Pancreas (tissue), 10 donors: ENCODE data around the gene SLC12A8. TPM values are rescaled to one million over a fixed set of nuclear protein-coding genes. Genes with fewer than 3 reads are reported as not detected.

Experiments used
- ATAC-seq, 4 donors: fragments of 200-7000 bp; cut with Tn5 transposase; one replicate each; pipeline versions ENCODE4 v1.8.0 to v1.9.1; 2020; ENCODE audit warnings: mild to moderate bottlenecking in 4 of 4, moderate library complexity in 4 of 4
- DNase-seq, 6 donors: peaks; one replicate each; pipeline ENCODE4 v3.0.0-alpha.2; 2020
- FAIRE-seq: peaks from 2 replicates; lab custom pipeline; 2012; peaks lifted over from hg19 to GRCh38; lab: Jason Lieb, UNC
- H3K27ac ChIP-seq, 4 donors: fragments of 200-600 bp; sonication (generic); 1 replicate in 3 of 4; 2 replicates in 1 of 4; pipeline versions ENCODE4 v1.5.0 to v1.8.0; 2020
- H3K27me3 ChIP-seq, 4 donors: fragments of 200-600 bp; one replicate each; pipeline ENCODE4 v1.8.0; 2021
- H3K36me3 ChIP-seq, 3 donors: fragments of 200-600 bp; sonication (generic) in 1 of 3; one replicate each; pipeline versions ENCODE4 v1.5.0 to v1.8.0; 2020 to 2021
- H3K4me1 ChIP-seq, 3 donors: fragments of 200-600 bp; one replicate each; pipeline ENCODE4 v1.8.0; 2021
- H3K4me3 ChIP-seq, 4 donors: fragments of 200-600 bp; sonication (generic) in 2 of 4; one replicate each; pipeline versions ENCODE4 v1.5.0 to v1.8.0; 2020 to 2021
- H3K9me3 ChIP-seq, 4 donors: fragments of 200-600 bp; one replicate each; pipeline ENCODE4 v1.8.0; 2021
- WGBS, 2 donors: extraction: QIAGEN DNeasy Blood & Tissue Kit; methylation state at CpG; one replicate each; pipeline ENCODE4 v1.1.7; 2013; 5-methylcytosine and 5-hydroxymethylcytosine counted together
- intact Hi-C, 3 donors: fragments of 100-400 bp; cut with DNase I; formaldehyde crosslinking; loops; one replicate each; pipeline versions ENCODE4 v1.11.1 to v1.14.2; 2022
- polyA plus RNA-seq, 2 donors: library from polyadenylated mRNA; stranded (reverse); fragments of 200-250 nt; gene quantifications; one replicate each; pipeline ENCODE4 v1.2.3, GENCODE V29; 2013
- total RNA-seq, 6 donors: library from RNA; stranded (reverse); fragmentation: NEBNext Ultra II Directional in 4 of 6; extraction: Animal tissue kit (Norgen Biotek cat#: 25700) in 4 of 6; gene quantifications; one replicate each; pipeline versions ENCODE4 v1.2.1 to v1.2.4, GENCODE V29; 2021 to 2023
- TF ChIP-seq, protein P1 (sequence below), 4 donors: fragments of 200-600 bp; sonication (generic) in 3 of 4; IDR thresholded peaks; one replicate each; pipeline versions ENCODE4 v1.5.0 to v1.8.0; 2021; ENCODE audit warnings: antibody characterized with exemption in 4 of 4
- donor health status: healthy with polysubstance abuse.
- donor health status: DM: no; HTN: no; CAD: no; lungs with moderate emphysema.
- donor health status: DM: no; HTN: no; CAD: no.
- donor health status: control.
- donor health status: control.
- donor health status: Bipolar disorder and iron deficiency.
- donor health status: DM: yes; HTN: yes; CAD: no.
- donor health status: DM: no; HTN: no; CAD: no.
- donor health status: DM: no; HTN: no; CAD: no.
- donor health status: DM: yes; HTN: yes; CAD: no.

The SLC12A8 gene
- total and polyA plus RNA-seq, 8 donors = 6.6 to 16.2 (median 12.5) TPM

DNA sequence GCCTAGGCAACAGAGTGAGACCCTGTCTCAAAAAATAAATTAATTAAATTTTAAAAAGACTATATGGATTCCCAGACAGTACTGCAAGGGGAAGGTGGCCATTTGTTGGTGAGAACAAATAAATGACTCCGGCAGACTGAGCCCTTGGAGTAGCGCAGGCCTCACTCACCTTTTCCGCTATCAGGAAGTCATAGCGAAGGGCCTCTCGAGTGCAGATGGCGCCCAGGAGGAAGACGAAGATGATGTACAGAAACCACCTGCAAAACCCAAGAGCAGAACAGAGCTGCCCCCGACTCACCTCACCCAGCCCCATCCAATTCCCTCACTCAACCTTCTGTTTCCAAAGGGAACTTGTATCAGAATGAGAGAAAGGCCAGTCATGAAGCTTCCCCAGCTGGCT is 93.9 kb downstream of the SLC12A8 start:
- Histone ChIP-seq H3K9me3 (no peaks in the 10 kb centered on the region), H3K27ac (no peak overlapping the region), H3K4me1 (peaks cover 0 to 8% (median 3%) of the 10 kb centered on the region in 3 donors), H3K36me3 (no peaks in the 10 kb centered on the region), H3K27me3 (no peaks in the 10 kb centered on the region), H3K4me3 (no peak overlapping the region)
- TF ChIP-seq, protein P1, sequence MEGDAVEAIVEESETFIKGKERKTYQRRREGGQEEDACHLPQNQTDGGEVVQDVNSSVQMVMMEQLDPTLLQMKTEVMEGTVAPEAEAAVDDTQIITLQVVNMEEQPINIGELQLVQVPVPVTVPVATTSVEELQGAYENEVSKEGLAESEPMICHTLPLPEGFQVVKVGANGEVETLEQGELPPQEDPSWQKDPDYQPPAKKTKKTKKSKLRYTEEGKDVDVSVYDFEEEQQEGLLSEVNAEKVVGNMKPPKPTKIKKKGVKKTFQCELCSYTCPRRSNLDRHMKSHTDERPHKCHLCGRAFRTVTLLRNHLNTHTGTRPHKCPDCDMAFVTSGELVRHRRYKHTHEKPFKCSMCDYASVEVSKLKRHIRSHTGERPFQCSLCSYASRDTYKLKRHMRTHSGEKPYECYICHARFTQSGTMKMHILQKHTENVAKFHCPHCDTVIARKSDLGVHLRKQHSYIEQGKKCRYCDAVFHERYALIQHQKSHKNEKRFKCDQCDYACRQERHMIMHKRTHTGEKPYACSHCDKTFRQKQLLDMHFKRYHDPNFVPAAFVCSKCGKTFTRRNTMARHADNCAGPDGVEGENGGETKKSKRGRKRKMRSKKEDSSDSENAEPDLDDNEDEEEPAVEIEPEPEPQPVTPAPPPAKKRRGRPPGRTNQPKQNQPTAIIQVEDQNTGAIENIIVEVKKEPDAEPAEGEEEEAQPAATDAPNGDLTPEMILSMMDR (IDR thresholded peaks at IDR 0.05) = no peak
- ATAC-seq (no peak), FAIRE-seq (no peak), DNase-seq (no peak)
- 98% methylated on average over 8 of the region's 8 CpGs for WGBS, 2 donors
- intact Hi-C loops = no loop called here

DNA sequence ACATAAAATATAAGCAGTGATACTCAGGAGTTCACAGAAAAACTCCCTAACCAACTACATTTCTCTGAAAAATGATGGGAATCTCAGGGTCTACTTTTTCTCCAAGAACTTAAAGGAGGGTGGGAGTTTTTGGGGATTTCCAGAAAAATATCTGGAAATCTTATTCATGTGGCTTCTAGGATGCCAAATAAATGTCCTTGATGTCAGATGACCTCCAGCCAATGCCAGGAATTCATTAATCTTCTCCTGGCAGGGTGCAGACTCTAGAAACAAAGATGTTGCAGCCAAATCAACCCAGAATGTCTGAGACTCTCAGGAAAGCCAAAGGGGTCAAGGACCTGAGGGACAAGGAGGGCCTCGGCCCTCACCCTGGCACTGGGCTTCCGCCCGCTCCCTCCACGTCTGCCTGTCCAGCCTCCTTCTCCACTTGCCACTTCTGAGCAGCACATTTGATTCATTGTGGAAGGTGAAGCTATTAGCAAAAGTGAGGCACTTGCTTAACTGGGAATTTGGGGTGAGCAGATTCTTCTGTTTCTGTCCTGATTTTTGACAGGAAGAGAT is 94.8 kb downstream of the SLC12A8 start:
- H3K27me3 ChIP-seq = no peaks in the 10 kb centered on the region

DNA sequence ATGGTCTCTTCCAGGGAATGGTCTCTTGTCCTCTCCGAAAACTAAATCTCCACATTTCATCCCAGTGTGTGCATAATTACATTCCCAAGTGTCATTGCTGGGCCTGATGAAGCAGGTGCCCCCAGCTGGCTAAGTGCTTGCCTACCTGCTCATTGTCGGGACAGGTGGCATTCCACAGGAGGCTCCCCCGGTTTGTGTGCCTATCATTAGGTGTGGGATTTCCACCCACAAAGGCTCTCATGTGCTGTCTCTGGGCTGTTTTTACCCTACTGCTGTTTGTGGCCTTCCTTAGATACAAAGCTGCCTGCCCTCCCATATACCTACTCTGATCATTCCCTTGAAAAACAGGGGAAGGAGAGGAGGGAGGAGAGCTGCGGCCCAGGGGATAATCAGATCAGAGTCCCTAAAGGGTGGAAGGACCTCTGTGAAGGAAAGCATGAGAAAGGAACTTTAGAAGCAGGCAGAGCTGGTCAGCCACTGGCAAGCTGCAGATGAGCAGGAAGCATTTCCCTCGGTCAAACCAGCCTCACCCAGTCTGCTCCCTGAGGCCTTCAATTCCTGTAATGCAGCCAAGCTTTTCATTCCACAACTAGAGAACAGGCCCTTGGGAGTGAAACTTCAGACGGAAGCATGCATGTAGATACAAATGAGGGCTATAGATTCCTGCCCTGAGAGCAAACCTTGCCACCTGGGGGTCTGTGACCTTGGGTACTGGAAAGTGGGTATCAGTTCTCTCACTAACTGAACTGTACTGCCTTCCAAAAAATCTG is 96.1 kb downstream of the SLC12A8 start:
- FAIRE-seq (no peak), ATAC-seq (peak in 3 of 4 donors; percentile 74 to 86 (median 81)), DNase-seq (peak in 1 of 6 donors; percentile 28)
- Histone ChIP-seq H3K27ac (peak overlapping the region in 3 of 4 donors; percentile 29 to 56 (median 42)), H3K9me3 (no peaks in the 10 kb centered on the region), H3K4me3 (no peak overlapping the region), H3K27me3 (no peaks in the 10 kb centered on the region), H3K36me3 (no peaks in the 10 kb centered on the region), H3K4me1 (peaks cover 0 to 8% (median 3%) of the 10 kb centered on the region in 3 donors)
- WGBS, 2 donors = 67% methylated on average over 6 of the region's 6 CpGs
- intact Hi-C loops = no loop called here
- TF ChIP-seq, protein P1 (IDR thresholded peaks at IDR 0.05) = no peak

More for the DNA sequence above, 94.8 kb downstream of the SLC12A8 start:
- DNase-seq = no peak
- Histone ChIP-seq H3K36me3 (no peaks in the 10 kb centered on the region), H3K4me3 (no peak overlapping the region), H3K4me1 (peaks cover 0 to 8% (median 3%) of the 10 kb centered on the region in 3 donors), H3K27ac (peak overlapping the region in 2 of 4 donors; percentile 29 to 56), H3K9me3 (no peaks in the 10 kb centered on the region)
- FAIRE-seq = no peak
- intact Hi-C loops = no loop called here
- WGBS, 2 donors = 79 to 80% methylated on average over 4 of the region's 4 CpGs
- TF ChIP-seq, protein P1 (IDR thresholded peaks at IDR 0.05) = no peak
- ATAC-seq = no peak

DNA sequence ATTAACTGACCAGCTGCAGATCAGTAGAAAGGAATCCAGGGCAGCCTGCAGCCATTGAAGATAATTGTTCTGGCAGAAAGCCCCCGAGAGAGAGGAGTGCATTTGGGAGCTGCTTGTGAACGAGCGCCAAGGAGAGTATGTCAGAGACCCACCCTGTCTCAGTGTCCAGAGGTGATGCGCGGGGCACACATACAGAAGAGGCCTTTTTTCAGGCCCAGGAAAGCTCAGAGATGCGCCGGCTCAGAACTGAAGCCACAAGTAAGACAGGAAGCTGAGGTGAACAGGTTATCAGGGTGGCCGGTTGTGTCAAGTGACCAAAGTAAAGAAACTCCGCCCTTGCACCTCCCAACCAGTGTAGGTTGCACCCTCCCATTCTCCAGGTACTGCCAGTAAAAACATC is 96.9 kb downstream of the SLC12A8 start:
- DNase-seq (no peak), FAIRE-seq (no peak), ATAC-seq (no peak)
- H3K9me3 ChIP-seq = no peaks in the 10 kb centered on the region
- TF ChIP-seq, protein P1 (IDR thresholded peaks at IDR 0.05) = no peak
- no peaks in the 10 kb centered on the region for H3K27me3 ChIP-seq
- no peak overlapping the region for H3K4me3 ChIP-seq
- peaks cover 0 to 8% (median 3%) of the 10 kb centered on the region in 3 donors for H3K4me1 ChIP-seq
- intact Hi-C loops = no loop called here
- H3K36me3 ChIP-seq = no peaks in the 10 kb centered on the region
- H3K27ac ChIP-seq = no peak overlapping the region
- 83 to 86% methylated on average over 9 of the region's 9 CpGs for WGBS, 2 donors

DNA sequence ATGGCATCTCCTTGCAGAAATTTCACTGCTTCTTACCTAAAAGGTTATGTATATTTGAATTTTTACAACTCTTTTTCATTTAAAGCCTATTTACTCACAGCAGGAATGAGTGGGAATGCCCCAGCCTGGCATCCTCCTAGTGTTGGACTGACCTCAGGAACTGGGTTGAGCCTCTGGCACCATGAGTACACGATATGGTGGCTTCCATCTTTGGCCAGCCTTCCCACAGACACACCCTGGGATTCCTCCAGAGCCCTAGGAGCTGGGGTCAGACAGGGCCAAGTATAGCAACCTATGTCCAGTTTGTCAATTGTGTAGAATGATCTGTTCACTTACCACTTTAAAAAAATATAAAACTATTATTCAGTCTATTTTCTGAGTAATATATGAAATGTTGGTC is 99.6 kb downstream of the SLC12A8 start:
- no peaks in the 10 kb centered on the region for H3K27me3 ChIP-seq
- no peak for DNase-seq
- H3K27ac ChIP-seq = no peak overlapping the region
- no peak overlapping the region for H3K4me3 ChIP-seq
- intact Hi-C loops = no loop called here
- no peaks in the 10 kb centered on the region for H3K9me3 ChIP-seq
- 80 to 90% methylated on average over 1 of the region's 1 CpG for WGBS, 2 donors
- peaks cover 0 to 8% (median 2%) of the 10 kb centered on the region in 3 donors for H3K4me1 ChIP-seq
- FAIRE-seq = no peak
- TF ChIP-seq, protein P1 (IDR thresholded peaks at IDR 0.05) = no peak
- no peak for ATAC-seq
- no peaks in the 10 kb centered on the region for H3K36me3 ChIP-seq
